Kidney capillary endothelial cell (primary cell): ENCODE data around the gene CDH15.

ENCODE experiments used
- DNase-seq: peaks from one replicate; pipeline ENCODE4 v3.0.0-alpha.2; 2018; ENCODE audit warnings: low spot score

Gene CDH15

GRCh38 chr16:89140981-89141883 lies 30.3 kb upstream of the CDH15 start:
- no peak for DNase-seq

DNA sequence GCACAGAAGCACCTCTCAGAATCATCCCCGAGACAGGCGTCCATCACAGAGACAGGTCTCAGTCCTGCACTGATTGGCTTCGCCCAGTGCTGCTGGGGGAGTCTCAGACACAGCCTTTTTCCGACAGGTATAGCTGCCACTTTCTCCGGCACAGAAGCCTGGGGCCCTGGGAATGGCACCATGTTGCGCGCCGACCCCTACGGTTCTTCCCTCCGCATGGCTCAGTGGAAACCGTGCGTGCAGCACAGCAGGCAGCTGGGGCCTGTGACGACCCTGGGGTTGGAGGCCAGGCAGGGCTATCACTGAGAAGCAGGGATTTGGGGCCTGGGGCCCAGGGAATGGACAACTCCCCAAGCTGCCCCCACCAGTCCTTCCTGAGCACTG lies 29.7 kb upstream of the CDH15 start:
- no peak for DNase-seq

DNA sequence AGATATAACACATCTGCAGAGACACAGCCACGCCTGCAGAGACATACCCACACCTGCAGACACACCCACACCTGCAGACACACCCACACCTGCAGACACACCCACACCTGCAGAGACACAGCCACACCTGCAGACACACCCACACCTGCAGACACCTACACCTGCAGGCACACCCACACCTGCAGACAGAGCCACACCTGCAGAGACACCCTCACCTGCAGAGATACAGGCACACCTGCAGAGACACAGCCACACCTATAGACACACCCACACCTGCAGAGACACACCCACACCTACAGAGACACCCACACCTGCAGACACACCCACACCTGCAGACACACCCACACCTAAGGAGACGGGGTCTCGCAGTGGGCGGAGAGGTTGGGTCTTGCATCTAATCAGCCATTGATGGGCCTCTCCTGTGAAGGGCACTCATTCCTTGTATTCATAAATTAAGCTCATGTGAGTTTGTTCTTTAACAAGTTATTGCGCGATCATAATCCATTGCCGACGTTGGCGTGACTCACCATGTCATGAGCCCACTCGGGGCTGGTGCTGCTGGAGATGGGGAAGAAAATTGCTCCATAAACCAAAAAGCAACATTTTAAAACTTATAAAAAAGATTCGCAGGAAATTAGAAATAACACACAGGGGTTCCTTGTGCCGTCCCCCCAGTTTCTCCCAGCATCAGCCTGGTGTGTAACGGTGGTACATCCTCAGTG lies 28.9 kb upstream of the CDH15 start:
- no peak for DNase-seq

DNA sequence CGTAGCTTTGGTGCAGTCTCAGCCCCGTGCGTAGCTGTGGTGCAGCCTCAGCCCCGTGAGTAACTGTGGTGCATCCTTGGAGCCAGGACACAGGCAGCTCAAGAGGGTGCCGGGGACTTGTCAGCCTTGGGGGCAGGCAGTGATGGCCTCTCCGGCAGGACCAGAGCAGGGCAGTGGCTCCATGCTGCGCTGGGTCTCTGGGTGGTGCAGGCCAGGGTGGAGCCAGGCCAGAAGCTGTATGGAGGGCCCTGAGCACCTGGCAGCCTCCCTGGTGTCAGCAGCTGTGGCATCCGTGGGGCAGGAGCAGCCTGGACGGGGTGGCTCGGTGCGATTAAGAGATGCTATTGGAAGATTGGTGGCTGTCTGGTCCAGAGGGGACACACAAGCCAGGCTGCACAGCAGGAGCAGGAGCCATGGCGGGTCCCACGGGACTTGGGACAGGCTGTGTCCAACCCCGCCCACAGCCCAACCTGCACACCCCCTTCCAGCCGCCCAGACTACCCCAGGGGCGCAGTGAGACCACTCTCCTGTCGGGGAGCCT lies 28.3 kb upstream of the CDH15 start:
- DNase-seq = no peak

GRCh38 chr16:89143911-89144675 lies 27.5 kb upstream of the CDH15 start:
- no peak for DNase-seq

- DNase-seq = no peak
These were observed 26.9 kb upstream of the CDH15 start for GRCh38 chr16:89144681-89145080.

DNA sequence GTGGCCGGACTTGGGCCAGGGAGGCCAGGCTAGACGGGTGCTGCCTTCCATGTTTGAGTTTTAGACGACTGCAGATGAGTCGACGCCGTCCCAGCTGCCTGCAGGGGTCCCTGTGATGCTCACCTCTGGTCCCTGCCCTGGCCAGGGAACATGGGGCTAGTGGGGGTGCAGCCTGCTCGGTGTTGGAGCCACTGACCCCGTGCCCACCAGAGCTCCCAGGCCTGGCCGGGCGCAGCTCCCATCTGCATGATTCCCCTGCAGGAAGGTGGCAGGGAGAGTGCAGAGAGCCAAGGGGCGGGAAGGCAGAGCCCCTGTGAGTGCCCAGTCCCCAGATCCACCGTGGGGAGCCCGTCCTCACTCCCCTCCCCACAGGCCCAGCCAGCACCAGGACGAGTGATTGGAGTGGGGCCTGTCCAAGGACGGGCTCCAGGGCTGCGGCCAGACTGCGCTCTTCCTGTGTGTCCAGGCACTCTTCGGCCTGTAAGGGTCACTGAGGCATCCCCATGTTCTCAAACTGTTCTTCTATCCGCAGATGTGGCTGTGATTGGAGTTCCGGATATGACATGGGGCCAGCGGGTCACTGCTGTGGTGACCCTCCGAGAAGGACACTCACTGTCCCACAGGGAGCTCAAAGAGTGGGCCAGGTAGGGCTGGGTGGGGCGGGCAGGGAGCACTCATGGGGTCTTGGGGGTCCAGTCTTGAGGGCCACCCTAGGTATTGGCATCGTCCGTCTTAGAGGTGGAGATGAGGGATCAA lies 26.0 kb upstream of the CDH15 start:
- DNase-seq = no peak

- DNase-seq = no peak
These were observed 25.1 kb upstream of the CDH15 start for GRCh38 chr16:89146211-89147005.

DNA sequence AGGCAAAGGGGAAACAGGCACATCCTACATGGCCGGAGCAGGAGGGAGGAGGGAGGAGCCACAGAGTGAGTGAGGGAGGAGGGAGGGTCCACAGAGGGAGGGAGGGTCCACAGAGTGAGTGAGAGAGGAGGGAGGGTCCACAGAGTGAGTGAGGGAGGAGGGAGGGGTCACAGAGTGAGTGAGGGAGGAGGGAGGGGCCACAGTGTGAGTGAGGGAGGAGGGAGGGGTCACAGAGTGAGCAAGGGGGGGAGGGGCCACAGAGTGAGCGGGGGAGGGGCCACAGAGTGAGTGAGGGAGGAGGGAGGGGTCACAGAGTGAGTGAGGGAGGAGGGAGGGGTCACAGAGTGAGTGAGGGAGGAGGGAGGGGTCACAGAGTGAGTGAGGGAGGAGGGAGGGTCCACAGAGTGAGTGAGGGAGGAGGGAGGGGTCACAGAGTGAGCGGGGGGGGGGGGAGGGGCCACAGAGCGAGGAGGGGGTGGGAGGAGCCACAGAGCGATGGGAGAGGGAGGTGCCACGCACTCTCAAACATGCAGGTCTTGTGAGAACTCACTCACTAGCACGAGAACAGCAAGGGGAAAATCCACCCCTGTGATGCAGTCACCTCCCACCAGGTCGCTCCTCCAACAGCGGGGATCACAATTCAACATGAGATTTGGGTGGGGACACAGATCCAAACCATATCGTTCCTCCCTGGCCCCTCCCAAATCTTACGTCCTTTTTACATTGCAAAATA lies 24.3 kb upstream of the CDH15 start:
- DNase-seq = no peak

DNA sequence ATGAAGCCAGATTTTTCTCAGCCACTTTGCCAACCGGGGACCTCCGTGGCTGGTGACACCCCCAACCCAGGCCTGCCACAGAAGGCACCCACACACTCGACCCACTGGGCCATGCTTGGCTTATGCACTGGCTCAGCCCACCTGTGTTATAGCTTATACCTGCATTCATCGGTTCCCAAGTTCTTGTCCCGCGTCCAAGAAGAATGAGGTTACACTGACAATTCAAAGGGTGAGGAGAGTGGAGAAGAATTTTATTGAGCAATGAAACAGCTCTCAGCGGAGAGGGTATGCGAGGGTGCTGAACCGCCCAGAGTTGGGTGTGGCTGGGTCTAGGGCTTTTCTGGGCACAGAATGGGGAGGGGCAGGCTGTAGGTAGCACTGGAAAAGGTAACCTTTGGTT lies 22.2 kb upstream of the CDH15 start:
- no peak for DNase-seq

DNA sequence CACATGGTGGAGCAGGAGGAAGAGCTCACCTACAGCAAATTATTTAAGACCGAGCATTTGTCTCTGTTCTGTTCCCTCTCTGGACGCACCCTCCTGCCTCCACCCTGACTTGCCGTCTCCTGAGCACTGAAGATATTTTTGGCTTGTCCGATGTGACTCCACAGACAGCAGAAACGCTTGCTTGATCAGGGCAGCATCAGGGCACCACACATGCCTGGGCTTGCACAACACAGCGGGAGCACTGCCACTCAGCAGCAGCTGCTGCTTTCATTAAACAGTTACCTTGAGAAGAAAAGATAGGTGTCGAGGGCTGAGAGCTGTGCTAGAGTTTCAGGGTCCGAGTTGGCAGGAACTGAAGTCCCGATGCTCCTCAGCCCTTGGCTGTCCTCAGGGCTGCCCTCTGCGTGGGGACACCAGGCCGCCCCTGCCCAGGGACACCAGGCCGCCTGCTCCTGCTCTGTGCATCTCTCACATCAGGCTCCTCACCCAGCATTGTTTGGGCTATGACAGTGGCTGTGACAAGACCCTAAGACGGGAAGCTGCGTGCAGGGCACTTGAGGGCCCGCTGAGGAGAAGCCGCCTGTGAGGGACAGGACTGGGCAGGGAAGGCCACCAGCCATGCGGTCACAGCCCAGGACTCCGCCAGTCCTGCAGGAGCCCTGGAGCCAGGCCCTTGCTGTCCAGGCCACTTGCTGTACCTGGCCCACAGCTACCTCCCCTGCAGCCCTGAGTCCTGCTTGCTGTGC lies 21.3 kb upstream of the CDH15 start:
- DNase-seq = no peak

- no peak for DNase-seq
These were observed 20.6 kb upstream of the CDH15 start for GRCh38 chr16:89150981-89151380.

DNA sequence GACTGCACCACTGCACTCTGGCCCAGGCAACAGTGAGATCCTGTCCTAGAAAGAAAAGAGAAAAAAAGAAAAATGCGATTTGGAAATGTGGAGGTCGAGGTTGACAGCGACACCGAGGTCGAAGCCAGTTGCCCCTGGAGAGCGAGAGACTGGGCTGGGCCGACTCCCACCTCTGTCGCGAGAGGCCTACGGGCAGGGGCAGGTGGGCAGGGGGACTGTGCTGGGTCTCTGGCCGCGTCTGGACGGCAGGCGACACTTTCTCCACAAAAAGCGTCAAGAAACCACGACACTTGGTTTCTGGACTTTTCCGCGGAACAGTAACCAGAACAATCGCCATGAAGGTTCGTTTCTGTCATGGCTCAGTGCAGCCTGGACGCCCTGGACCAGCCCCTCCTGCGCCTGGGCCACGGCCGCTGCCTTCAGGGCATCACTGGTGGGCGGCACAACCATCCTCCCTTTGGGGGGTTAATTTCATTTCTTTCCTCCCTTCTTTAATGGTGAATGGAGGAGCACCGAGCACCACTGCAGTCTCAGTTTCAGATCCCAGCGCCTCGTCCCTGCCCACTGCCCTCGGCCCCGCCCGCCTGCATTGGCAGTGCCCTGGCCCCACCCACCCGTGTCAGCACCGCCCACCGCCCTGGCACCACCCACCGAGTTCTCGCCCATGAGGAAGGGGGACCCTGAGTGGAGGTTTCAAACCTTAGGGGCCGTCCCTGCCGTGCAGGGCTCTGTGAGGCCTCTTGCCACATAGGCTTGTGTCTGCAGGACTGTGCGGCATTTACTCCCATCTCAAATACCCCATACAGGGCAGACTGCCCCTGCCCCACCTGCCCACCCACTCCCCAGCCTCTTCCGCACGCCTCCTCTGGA lies 18.5 kb upstream of the CDH15 start:
- no peak for DNase-seq

GRCh38 chr16:89153848-89154271 lies 17.7 kb upstream of the CDH15 start:
- no peak for DNase-seq

DNA sequence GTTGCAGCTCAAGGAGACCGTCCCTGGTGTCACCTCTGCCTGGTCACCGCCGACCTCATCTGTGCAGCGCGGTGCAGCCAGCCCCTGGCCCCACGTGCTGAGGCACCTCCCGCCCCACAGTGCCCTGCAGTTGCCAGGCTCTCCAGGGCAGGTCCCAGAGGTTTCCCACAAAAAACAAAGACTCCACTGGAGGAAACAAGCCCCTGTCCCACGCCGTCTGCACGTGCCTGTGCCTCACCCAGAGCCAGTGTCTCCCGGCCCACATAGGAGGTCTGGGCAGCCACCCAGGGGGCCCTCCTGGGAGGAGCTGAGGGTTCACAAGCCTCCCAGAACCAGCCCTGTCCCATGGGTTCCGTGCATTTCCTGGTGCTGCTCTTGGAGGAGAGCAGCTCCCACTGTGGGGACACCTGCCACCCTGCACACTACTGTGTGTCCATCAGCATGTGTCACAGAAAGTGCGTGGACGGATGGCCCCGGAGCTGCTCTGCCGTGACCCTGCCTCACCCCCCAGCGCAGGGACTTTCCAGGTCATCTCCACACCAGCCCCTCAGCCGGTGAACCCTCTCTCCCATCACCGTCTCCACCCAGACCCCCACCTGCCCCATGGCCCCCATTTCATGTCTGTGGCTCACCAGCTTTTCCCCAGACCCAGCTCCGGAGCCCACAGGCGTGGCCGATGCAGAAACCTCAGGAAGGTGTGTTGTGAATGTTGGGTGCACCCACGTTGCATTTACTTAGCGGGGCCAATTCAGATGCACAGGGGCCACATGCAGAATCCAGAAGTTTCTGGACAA lies 17.0 kb upstream of the CDH15 start:
- DNase-seq = no peak

- DNase-seq = peak; percentile 11
These were observed 16.3 kb upstream of the CDH15 start for GRCh38 chr16:89155184-89155679.
